HG03139 (cell line): Measurements from ENCODE around the gene BNC1.
"Not testable (repeated sequence)": the region's sequence is repeated elsewhere in the genome, so short reads cannot be mapped to it uniquely, and the experiment has no call there.

Experiments
- ATAC-seq: cut with Tn5 transposase; IDR thresholded peaks from one replicate; pipeline ENCODE4 v1.9.1; 2021; ENCODE audit not compliant: unreplicated experiment

Gene BNC1

GRCh38 chr15:83250781-83251180 lies 33.7 kb downstream of the BNC1 start:
- ATAC-seq, result no peak

- no peak for ATAC-seq
Observed at GRCh38 chr15:83249030-83249343, 35.5 kb downstream of the BNC1 start.

GRCh38 chr15:83248151-83249029 lies 36.1 kb downstream of the BNC1 start:
- ATAC-seq, result no peak

GRCh38 chr15:83243634-83244033 lies 40.8 kb downstream of the BNC1 start:
- ATAC-seq, result no peak

DNA sequence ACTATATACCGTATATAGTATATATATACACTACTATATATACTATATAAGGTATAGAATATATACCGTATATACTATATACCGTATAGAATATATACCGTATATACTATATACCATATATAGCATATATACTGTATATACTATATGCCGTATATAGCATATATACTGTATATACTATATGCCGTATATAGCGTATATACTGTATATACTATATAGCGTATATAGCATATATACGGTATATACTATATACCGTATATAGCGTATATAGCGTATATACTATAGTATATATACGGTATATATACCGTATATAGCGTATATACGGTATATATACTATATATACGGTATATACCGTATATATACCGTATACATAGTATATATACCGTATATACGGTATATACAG lies 54.2 kb downstream of the BNC1 start:
- ATAC-seq, result no peak

DNA sequence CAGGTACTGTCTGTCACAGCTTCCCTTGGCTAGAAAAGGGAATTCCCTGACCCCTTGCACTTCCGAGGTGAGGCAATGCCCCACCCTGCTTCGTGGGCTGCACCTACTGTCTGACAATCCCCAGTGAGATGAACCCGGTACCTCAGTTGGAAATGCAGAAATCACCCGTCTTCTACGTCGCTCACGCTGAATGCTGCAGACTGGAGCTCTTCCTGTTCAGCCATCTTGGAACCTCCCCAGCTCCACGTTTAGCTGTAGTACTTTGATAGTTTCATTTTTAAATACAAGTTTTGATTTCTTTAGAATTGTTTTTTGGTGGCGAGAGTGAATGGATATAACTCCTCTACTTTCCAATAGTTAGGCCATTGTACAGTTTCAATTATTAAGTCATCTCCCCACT lies 59.0 kb downstream of the BNC1 start:
- no peak for ATAC-seq

DNA sequence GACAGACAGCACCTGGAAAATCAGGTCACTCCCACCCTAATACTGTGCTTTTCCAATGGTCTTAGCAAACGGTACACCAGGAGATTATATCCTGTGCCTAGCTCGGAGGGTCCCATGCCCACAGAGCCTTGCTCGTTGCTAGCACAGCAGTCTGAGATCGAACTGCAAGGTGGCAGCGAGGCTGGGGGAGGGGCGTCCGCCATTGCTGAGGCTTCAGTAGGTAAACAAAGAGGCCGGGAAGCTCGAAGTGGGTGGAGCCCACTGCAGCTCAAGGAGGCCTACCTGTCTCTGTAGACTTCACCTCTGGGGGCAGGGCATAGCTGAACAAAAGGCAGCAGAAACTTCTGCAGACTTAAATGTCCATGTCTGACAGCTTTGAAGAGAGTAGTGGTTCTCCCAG lies 62.7 kb downstream of the BNC1 start:
- ATAC-seq, result not testable (repeated sequence)

DNA sequence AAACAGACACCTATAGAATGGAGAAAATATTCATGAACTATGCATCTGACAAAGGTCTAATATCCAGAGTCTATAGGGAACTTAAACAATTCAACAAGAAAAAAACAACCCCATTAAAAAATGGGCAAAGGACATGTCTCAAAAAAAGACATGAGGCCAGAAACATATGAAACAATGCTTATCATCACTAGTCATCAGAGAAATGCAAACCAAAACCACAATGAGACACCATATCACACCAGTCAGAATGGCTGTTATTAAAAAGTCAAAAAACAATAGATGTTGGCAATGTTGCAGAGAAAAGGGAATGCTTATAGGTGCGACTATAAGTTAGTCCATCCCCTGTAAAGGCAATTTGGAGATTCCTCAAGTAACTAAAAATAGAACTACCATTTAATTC lies 65.4 kb downstream of the BNC1 start:
- no peak for ATAC-seq

DNA sequence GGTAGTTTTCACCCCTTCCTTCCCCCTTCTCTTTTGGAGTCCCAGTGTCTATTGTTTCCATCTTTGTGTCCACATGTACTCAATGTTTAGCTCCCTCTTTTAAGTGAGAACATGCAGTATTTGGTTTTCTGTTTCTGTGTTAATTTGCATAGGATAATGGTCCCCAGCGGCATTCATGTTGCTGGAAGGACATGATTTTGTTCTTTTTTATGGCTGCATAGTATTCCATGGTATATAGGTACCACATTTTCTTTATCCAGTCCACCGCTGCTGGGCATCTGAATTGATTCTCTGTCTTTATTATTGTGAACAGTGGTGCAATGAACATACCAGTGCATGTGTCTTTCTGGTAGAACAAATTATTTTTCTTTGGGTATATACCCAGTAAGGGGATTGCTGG lies 69.2 kb downstream of the BNC1 start:
- ATAC-seq, result no peak

DNA sequence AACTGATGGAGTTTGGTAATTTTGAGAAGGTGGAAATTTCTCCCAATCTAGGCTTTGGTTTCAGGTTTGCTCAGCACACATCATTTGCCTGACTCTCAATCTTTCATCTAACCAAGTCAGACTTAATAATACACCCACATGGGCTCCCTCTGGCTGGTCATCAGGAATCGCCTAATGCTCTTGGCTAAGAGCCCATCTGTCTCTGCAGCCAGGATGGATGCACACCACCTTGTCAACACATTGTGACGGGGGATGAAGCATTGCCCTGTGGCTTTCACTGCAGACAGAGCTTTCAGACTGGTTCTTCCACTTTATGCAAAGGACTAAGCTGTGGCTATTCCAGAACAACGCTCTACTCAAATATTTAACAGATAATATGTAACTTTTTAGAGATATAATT lies 73.8 kb downstream of the BNC1 start:
- no peak for ATAC-seq

GRCh38 chr15:83209333-83209732 lies 75.1 kb downstream of the BNC1 start:
- ATAC-seq, result no peak

DNA sequence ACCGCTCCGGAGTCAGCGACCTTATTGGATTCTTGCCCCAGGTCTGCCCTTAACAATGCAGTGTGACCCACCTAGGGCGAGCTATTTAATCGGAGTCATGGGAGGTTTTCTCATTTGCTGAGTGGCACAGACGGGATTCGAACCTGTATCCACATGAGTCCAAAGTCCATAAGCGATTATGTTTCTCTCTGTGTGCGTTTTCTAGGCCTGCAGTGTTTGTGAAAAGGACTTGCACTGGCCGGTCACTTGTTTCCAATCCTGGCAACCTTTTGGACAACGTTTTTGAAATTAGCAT lies 76.2 kb downstream of the BNC1 start:
- no peak for ATAC-seq

DNA sequence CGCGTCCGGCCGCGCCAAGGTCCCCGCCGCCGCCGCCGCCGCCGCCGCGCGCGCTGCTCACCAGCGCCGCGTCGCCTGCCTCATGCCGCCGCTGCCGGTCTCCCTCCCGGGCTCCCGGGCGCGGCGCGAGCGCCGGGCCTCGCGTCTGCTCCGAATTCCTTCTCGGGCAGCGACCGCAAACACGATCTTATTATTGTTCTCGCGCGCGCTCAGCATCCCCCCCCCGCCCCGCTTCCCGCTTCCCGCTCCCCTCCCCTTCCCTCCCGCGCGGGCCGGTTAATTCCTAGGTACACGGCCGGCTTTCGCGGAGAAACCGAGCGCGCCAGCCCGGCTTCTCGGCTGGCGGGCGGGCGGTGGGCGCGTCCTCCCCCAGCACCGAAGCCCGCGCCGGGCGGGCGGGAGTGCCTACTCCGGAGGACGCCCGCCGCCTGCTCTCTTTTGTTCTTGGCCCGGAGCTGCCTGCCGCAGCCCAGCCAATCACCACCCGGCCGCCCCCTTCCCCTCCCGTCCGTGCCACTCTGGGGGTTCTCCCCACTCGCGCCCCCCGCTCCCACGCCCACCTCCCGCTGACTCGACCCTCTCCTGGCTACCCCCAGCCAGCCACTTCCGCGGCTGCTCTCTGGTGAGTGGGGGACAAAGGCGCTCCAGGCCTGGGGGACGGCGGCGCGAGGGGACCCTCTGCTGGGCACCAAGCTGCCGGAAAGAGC lies 76.7 kb downstream of the BNC1 start, which contains the start of gene HDGFL3:
TSS of gene HDGFL3 (minus strand) at position 164 of the 707 bp plus-strand sequence. CDS start 409 bp downstream, outside the sequence.
- ATAC-seq, result no peak

GRCh38 chr15:83207009-83207659 lies 77.3 kb downstream of the BNC1 start:
- ATAC-seq, result no peak

DNA sequence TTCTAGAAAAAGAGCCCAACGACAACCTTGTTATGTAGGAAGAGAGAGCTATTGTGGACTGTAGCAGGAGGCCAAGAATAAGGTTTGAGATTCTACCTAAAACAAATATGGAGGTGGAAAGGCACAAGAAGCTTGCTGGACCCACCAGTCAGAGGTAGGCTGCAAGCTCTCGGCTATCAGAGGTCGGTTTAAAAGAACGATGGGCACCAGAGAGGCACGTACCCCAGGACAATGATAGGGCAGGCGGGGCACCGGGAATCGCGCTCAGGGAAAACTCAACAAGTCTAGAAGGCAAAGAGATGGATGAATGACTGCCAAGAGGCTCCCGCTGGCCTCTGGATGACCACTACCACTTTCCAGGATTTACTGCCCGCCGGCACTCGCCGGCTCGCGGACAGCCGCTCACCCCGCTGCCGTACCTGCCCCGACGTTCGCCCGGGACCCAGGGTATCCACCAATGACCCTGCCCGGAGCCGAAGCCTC lies 77.9 kb downstream of the BNC1 start:
- ATAC-seq, result no peak
